Activated CD4-positive, CD25-positive, alpha-beta regulatory T cell treated with anti-CD3 and anti-CD28 coated beads, Interleukin-2, amount 50 U/mL, for 24 hours (primary cell): ENCODE measurements around the gene TNPO1.

Experiments
- ATAC-seq, 2 donors: fragments of 150-1000 bp; cut with Tn5 transposase; one replicate each; pipeline ENCODE4 v1.10.0; 2021; ENCODE audit warnings: mild to moderate bottlenecking in 1 of 2, moderate library complexity in 1 of 2

The TNPO1 gene

DNA sequence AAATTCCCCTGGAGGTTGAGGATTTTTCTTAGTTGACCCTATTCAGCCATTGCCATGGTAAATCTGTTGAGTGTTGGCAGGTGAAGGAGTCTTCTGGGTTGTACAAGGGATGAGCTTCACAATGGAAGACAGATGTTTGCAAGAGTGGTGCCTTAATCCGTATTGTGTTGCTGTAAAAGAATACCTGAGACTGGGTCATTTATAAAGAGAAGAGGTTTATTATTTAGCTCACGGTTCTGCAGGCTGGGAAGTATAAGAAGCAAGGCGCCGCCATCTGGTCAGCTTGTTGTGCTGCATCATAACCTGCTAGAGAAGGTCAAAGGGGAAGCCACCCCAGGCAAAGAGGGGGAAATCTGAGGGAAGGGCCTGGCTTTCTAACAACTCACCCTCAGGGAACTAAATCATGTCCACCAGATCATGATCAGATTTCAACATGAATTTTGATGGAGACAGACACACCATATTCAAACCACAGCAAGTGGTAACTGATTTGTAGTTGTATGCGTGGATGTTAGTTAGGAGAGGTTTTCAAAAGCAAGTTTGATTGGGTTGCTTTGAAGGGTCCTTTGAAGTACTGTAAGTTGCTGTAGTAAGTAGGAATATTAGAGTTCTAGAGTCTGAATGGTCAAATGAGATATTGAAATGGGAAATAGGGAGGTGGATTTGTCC lies 2.5 kb downstream of the TNPO1 start:
- no peak for ATAC-seq

DNA sequence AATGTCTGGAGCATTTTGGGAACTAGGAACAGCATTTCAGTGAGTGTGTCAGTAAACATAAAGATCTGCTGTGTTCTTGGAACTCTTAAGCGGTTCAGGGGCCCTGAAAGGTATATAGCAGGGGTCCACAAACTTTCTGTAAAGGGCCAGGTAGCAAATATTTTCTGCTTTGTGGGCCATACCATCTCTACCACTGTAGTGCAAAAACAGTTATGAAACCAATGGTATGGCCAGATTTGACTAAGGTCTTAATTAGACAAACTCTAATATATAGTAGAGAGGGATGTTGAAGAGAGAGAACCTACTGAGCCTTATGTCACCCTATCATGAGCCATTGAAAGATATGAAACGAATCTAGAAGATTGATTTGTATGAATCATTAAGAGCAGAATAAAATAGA lies 5.3 kb downstream of the TNPO1 start:
- no peak for ATAC-seq

DNA sequence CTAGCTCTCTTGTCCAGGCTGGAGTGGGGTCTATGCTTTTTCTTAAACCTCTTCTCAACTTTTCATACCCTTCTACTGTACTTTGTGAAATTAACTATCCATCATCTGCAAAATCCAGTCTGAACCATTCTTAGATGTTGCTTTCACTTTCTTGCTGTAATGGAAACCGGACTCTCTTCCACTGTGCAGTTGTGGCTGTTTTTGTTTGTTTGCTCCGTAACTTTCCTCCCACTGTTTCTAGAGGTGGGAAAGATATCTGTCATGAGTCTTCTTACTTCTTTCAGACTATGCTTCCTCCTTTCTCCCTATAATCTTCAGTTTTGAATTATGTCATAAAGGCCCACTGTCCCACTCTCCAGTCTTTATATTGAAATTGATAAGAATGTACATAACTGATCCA lies 6.5 kb downstream of the TNPO1 start:
- no peak for ATAC-seq

DNA sequence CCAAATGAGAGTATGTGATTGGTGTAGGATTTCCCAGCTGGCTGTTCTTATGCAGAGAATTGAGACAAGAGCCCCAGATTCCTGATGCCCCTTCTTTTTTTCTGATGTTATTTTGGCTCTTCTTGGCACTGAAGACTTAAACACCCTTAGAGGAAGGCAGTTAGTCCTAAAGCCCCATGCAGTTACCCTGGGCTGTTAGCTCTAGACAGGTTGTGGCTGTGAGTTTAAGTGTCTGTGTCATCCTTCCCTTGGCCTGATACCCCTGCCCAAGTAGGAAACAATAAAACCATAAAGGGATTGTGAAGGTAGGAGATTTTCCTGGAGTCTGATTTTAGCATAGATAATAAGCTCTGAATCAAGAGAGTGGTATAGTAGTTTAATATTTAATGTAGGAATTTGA lies 13.2 kb downstream of the TNPO1 start:
- ATAC-seq = no peak

DNA sequence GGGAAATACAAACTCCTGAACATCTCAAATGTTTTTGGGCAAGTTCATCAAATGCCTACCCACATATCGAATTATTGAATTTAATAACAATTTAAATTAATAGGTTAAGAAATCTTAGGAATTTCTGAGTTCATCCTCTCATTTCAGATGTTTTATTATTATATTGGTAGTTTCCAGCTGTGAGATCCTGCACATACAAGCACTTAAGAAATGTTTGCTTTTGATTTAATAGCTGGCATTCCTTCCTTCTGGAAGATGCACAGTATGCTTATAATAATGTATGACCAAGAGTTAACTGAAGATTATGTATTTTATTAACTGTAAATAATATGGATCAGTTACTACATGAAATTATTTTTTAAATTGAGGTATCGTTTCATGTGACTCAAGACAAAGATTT lies 13.9 kb downstream of the TNPO1 start:
- ATAC-seq = no peak

DNA sequence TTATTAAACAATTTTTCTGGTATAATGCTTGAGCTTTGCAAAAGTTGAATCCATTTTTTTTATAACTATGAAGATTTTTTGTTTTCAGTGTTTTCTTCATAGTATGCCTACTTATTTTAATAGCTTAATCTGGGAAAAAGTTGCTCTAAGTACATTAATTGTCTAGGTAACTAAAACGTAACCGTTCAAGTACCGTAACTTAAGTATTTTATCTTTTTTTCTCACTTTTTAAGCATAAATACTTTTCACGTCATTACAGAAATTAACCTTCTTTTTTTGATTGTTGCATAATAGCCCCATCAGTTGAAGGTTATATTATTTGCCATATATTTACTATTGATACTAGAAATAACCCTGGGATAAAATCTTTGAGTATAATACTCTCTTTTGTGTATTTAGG lies 15.2 kb downstream of the TNPO1 start:
- no peak for ATAC-seq

DNA sequence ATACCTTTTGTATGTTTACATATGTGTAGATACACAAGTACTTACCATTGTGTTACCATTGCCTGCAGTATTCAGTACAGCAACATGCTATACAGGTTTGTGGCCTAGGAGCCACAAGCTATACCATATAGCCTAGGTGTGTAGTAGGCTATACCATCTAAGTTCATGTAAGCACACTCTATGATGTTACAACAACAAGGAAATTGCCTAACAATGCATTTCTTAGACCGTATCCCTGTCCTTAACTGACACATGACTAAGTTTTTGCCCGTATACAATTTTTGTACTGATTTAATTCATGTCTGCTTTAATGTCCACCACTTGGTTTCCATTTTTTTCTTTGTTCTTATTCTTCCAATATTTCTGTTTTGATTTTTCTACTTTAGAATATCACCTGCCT lies 18.5 kb downstream of the TNPO1 start:
- ATAC-seq = no peak

DNA sequence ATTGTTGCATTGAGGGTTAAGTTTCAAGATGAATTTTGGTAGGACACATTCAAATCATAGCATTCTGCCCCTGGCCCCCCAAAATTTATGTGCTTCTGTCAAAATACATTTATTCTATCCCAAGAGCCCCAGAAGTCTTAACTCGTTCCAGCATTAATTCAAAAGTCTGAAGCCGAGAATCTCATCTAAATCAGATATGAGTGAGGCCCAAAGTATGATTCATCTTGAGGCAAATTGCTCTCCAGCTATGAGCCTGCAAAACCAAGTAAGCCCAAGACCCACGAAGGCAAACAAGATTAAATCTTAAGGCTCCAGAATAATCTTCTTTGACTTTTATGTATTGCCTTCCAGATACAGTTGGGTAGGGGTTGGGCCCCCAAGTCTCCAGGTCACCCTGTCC lies 19.2 kb downstream of the TNPO1 start:
- no peak for ATAC-seq

DNA sequence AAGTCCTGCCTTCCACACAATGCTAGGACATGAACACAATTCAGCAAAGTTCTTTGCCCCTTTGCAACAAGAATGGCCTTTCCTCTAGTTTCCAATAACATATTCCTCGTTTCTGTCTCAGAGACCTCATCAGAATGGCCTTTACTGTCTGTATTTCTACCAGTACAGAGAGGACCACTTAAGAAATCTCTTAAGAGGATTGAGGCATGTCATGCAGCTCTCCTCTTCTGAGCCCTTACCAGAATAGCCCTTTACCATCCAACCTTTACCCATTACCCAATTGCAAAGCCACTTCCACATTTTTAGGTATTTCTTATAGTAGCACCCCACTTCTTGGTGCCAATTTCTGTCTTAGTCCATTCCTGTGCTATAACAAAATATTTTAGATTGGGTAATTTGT lies 20.3 kb downstream of the TNPO1 start:
- ATAC-seq = no peak

DNA sequence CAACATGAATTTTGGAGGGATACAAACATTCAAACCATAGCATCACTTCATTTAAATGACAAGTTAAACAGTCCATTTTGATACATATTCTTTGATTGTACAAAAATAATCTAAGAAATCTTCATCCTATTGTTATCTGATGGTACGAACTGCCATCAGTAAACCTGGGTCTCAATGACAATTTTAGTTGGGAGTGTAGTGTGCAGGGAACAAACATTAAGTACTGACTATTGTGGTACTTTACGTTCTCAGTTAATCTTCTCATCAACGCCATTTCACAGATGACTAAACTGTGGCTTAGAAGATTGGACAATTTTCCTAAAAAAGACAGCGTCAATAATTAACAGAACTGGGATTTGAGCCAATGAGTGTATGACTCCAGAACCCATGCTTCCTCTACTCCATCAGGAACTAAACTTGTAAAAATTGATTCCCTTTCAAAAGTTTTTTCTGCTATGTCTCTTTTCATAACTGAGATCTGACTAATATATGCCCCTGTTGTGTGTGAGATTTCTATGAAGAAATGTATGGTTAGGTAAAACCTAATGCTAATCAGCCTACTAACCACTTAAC lies 21.1 kb downstream of the TNPO1 start:
- peak in 1 of 2 donors; percentile 25 for ATAC-seq

DNA sequence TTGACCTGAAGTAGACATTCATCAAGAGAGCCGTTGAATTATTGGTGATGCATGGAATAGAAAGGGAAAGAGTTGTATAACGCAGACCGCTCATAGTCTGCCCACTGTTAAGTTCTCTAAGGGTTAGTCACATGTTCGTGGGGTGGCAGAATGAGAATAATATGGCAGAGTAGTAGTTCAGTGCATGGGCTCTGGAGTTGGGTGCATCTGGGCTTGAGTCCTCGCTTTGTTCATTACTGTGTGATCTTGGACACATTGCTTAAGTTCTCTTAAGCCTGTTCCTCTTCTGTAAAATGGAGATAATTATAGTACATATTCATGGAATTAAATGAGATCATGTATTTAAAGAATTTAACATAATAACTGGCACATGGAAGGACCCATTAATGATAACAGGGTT lies 23.6 kb downstream of the TNPO1 start:
- ATAC-seq = no peak

DNA sequence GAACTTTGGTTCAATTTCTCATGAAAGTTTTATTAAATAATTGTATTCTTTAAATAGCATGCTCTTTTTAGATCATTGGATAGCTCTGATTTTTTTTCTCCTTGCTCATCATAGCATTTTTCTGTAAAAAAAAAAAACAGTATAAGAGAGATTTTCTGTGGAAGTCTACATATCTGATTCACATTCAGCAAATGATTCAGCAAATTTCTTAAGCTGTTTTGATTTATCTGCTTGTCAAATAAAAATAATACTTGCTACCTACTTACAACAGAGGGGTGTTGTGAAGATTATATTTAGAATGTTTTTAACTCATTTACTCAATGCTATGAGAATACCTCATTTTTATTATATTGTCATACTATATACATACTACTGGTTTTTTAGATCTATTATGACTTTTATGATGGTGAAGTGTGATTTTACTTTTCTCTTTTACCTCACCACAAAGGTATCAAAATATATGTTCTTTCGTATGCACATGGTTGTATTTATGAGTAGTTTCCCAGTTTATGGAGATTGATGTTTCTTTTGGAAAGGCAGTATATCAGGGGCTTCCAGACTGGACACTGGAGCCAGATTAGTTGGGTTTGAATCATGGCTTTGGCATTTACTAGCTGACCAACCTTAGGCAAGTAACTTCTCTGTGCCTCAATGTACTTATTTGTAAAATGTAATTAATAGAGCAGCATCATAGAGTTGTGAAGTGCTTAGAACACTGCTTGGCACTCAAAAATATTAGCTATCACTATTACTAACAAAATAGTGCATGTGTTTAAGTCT lies 25.5 kb downstream of the TNPO1 start:
- ATAC-seq = no peak

DNA sequence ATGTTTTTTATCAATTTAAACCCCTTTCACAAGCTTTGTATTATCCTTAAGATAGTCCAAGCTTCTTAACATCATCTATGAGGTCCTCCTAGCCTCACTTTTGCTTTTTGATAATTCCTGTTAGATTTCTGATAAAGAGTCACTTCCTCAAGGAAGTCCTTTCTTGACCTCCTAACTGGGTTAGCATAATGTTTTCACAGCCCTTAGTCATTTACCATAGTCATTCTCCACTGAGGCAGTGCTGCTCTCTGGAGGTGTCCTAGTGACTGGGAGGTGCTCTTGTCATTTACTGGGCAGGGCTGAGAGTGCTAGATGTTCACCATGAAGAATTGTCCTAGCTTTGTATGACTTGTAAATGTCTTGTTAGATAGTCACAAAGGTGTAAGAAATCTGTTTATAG lies 26.4 kb downstream of the TNPO1 start:
- peak; percentile 64 to 70 for ATAC-seq

DNA sequence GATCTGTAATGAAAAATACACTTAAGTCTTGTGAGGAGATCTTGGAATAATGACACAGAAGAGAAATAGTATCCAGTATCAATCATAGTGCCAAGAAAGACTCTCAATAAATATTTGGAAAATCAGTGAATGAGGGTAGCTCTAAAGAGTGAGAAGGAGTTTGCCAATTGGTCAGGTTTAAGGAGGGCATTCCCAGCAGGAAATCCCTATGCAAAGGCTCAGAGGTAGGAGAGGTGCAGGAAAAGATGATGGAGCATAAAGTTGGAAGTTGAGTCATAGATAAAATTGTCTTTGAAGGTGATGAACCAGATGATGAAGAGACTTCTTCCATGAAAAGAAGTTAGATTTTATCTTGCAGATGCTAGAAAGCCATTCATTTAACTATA lies 27.8 kb downstream of the TNPO1 start:
- no peak for ATAC-seq

DNA sequence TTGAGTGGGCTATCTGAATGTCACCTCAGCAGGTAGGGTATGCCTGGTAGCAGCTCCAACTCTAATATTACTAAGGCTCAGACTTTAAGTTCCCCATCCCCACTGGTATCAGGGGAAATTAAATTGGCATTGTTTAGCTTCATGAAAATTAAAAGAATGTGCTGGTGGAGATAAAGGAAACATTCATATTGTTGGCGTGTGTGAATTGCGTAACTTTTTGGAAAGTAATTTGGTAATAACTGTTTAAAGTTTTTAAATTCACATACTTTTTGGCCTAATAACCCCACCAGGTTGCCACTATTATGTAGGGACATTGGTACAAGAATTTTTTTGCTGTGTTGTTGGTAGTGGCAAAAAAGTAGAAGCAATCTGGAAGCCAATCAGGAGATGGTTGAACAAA lies 29.4 kb downstream of the TNPO1 start:
- ATAC-seq = no peak

DNA sequence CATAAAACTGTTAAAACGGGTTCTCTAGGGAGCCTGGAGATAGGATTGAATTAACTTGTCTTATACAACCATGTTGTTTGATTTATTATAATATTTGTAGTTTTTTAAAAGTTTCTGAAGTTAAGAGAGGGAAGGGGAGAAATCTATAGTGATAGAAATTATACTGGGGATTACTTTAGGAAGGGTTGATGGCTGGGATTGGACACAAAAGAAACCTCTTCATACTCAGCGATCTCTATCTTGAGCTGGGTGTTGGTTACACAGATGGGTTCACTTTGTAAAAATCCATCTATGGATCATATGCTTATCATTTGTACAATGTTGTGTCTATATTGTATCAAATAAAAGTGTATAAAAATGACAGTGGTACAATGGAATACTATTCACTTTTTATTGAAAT lies 30.0 kb downstream of the TNPO1 start:
- ATAC-seq = no peak

DNA sequence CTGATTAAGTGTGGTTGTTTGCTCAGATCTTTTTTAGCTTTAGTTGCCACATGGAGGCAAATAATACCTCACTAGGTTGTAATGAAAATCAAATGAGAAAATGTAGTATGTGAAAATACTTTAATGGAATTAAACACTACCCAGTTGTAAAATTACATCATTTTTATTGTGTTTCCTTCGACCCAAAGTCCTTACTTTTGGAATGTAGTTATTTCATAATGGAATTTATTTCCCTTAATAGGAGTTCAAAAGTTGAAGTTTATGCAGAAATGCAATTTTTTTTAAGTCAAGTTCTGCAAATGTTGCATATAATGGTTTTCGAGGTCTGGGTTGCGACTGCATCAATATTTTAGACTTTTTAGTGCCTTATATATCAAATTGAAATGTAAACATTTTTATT lies 31.0 kb downstream of the TNPO1 start:
- ATAC-seq = no peak

DNA sequence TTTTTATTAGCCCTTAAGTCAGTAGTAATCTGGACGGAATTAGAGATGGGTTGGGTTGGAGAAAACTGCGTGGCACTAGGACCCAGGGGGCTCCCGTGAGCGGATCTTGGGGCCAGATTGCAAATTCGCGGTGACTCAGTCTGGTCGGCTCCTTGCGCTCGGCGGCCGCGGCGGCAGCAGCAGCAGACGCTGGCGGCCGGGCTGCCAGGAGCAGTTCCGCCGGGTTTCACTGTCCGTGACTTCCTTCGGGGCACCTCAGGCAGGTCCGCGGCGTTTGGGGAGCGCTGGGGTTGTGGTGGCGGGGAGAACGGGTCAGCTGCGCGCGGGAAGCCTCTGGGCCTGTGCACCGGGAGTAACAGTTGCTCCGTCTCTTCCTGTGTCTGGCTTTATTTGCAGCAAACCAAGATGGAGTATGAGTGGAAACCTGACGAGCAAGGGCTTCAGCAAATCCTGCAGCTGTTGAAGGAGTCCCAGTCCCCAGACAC lies 31.6 kb downstream of the TNPO1 start:
- peak; percentile 90 to 91 for ATAC-seq

DNA sequence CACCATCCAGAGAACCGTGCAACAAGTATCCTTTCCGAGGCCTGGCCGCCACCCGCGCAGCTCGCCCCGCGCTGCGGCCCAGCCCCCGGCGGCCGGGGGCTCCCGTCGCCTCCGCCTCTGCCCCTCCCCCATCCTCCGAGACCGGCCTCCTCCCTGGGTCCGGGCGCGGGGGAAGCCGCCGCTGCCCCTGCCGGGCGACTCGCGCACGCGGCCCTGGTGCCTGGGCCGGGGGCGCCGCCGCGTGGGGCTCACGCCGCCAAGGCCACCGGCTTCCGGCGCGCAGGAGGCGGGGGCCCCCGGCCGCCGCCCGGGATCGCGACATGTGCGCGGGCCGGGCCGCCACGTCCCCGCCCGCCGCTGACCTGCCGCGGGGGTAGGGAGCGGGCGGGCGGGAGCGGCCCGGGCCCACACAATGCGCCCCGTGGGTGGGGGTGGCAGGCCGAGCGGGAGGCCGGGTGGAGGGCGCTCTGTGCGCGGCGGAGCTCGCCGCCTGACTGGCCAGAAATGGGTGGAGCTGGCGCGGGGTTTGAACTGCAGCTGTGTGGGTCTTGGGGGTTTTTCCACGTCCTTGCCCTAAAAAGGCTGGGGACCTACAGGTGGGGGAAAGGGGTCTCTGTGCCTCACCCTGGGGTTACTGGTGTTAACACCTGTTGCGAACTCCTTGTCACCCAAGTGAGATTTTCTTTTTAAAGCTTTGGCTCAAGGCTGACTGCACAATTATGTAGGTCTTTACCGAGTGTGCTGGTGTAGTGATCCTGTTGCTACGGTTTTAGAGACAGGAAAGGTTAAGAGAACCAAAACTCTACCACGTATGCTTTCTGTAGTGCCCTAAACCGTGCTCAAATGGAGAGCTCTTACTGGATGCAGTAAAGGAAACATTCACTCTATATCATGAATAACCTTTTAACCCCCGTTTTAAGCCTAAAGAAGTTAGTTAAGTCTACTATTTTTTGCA lies 32.3 kb downstream of the TNPO1 start:
- peak; percentile 48 to 50 for ATAC-seq

DNA sequence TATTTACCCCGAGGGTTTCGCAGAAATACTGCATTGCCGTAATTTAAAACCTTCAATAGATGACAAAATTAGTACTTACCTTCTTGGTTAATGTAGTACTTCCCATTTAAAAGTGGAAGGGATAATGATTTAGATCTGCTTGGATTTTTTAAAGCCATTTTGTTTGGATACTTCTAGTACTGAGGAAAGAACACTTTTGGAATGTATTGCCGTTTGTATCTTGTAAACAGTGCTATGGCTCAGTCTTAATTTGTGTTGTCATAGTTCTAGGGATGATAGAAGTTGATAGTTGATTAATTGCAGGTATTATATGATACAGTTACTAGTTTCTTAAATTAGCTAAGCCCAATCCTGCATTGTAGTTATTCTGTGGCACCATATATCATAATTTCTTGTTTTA lies 33.1 kb downstream of the TNPO1 start:
- no peak for ATAC-seq

DNA sequence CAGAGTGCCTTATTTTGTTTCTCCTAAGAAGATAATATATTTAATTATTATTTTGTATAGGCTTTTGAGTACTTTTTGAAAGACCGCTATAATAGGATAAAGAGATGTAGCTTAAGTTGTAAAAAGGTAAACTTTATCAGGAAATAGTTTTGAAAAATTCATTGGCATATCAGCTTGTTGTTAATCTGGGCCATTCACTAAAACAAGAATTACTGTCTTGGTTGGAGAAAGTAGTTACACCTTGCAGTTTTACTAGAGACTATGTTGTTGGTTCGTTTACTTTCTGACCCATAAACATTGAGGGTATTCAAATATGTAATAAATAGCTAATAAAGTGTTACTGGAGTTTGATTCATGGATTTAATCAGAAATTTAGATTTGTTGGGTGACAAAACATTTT lies 33.7 kb downstream of the TNPO1 start:
- ATAC-seq = no peak

DNA sequence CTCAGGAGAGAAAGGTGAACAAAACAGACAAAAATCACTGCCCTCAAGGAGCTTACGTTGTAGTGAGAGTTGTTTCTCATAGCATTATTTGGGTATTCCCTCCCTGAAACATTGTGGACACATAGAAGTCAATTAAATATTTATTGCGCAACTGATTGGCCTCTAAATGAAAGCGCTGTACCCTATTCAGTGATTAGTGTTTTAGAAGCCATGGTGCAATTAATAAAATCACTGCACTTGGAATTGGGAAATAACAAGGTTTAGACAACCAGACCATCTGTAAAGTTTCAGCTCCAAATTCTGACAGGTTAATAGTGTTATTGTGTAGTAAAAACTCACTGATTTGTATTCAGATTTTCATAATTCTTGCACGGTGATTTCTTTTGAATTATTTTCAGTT lies 35.9 kb downstream of the TNPO1 start:
- ATAC-seq = no peak

DNA sequence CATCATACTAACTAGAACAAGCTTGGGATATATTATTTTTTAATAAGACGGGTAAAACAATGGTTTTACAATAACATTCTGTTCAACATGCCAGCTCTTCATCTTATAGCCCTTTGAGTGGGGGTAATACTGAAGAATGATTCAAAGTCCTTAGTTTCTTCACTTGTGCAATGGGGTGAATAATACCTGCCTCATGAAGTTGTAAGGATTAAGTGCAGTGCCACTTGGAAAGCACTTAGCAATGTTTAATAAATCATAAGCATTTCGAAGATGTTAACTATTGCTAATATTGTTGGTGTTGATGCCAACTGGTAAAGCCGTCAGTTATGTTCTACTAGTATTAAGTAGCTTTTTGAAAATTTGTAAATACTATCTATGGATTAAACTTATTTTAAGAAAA lies 38.0 kb downstream of the TNPO1 start:
- no peak for ATAC-seq
